ENCODE results near the gene LMF2.

The LMF2 gene

DNA sequence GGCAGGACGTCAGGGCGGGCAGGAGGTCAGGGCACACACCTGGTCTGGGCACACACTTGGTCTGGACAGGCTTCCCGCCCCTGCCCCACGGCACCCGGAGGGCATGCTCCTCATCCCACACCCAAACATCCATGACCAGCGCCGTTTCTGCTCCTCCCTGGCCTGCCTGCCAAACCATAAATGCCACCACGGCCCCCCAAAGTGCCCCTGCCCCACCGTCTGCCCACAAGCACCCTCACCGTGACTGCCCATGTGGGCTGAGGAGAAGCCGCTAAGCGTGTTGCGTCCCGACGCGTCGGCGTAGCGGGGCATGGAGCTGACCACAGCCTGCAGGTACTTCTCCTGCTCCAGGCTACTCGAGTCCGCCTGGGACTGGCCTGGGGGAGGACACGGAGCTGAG, 48.5 kb downstream of the LMF2 start:
- Histone ChIP-seq H3K4me1 (ENCODE audit: control insufficient read depth, insufficient read depth, low read length) (peaks cover 9% of the 10 kb centered on the region), H3K27me3 (ENCODE audit: control insufficient read depth, insufficient read depth, low read length) (no peaks in the 10 kb centered on the region)

DNA sequence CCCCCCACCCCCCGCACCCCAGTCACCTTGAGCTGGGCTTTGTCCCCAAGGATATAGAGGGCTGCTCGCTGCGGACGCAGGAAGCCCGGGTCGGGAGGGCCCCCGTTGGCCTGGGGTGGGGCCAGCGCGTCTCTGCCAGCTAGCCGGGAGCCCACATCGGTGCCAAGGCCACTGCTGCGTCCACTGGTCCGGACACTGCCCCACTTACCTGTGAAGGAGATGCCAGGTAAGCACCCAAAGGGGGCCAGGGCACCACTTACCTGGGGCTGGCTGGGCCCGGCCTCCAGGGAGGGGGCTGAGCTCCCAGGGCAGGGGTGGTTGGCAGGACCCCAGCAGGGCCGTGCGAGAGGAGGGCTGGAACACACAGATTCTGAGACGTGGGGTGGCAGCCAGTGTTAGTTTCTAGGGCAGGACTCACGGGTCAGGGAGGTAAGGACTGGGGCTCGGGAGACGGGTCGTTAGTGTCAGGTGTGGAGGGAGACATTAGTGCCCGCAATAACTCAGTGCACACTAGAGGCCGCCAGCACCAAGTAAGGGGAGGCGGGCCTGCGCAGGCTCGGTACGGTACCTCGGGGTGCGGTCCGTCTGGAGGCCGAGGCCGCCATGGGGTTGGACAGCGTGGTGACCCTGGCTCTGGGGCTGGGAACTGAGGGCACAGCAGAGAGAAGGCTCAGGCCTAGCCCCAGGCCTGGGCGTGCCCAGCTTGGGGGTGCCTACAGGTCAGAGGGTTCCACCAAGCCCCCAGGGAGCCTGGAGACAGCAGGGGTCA, 50.9 kb downstream of the LMF2 start:
- Histone ChIP-seq H3K36me3 (ENCODE audit: control insufficient read depth, insufficient read depth, low read length) (peaks cover 27% of the 10 kb centered on the region), H3K4me1 (ENCODE audit: control insufficient read depth, insufficient read depth, low read length) (peaks cover 9% of the 10 kb centered on the region), H3K9me3 (ENCODE audit: control insufficient read depth, low read length) (no peaks in the 10 kb centered on the region), H3K27me3 (ENCODE audit: control insufficient read depth, insufficient read depth, low read length) (no peaks in the 10 kb centered on the region), H3K4me3 (ENCODE audit: low read length) (no peak overlapping the region), H3K9ac (ENCODE audit: low read length) (no peak overlapping the region)

More for the DNA sequence above, 48.5 kb downstream of the LMF2 start:
- no peak overlapping the region for H3K9ac ChIP-seq (ENCODE audit: low read length)
- H3K36me3 ChIP-seq (ENCODE audit: control insufficient read depth, insufficient read depth, low read length), result peaks cover 40% of the 10 kb centered on the region
- H3K4me3 ChIP-seq (ENCODE audit: low read length), result no peak overlapping the region
- H3K9me3 ChIP-seq (ENCODE audit: control insufficient read depth, low read length), result no peaks in the 10 kb centered on the region

DNA sequence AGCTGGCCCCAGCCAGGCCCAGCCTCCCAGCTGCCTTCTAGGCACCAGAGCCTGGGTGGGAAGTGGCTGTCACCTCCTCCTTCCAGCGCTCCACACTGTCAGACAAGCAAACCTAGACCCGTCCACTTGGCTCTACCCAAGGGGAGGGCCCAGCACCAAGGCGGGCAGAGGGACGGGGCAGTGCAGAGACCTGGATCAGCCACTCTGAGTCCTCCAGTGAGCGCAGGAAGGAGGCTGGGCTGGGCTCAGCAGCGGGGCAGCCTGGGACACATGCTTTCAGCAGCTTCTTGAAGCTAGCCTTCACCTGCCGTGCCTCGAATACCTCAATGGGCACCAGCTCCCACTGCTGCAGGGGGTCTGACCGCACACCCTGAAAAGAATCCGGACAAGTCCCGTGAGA, 51.5 kb downstream of the LMF2 start:
- no peaks in the 10 kb centered on the region for H3K27me3 ChIP-seq (ENCODE audit: control insufficient read depth, insufficient read depth, low read length)
- peaks cover 25% of the 10 kb centered on the region for H3K36me3 ChIP-seq (ENCODE audit: control insufficient read depth, insufficient read depth, low read length)
- no peak overlapping the region for H3K9ac ChIP-seq (ENCODE audit: low read length)
- peaks cover 7% of the 10 kb centered on the region for H3K4me1 ChIP-seq (ENCODE audit: control insufficient read depth, insufficient read depth, low read length)
- H3K4me3 ChIP-seq (ENCODE audit: low read length), result no peak overlapping the region
- H3K9me3 ChIP-seq (ENCODE audit: control insufficient read depth, low read length), result no peaks in the 10 kb centered on the region

DNA sequence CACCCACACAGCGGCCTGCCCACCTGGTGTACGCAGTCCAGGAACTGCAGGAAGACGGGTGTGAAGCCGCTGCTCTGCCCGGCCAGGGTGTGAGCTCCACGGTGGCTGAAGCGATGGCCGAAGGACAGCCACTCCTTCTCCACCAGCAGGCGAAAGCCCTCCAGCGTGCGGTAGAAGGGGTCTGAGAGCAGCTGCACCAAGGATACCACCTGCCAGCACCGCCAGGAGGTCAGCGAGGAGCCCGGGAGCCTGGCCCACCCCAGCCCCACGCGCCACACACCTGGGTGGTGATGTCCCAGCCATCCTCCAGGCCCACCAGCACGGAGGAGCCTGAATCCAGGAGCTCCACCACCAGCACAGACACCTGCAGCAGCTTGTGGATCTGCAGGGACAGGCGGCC, 52.3 kb downstream of the LMF2 start:
- Histone ChIP-seq H3K9me3 (ENCODE audit: control insufficient read depth, low read length) (no peaks in the 10 kb centered on the region), H3K27me3 (ENCODE audit: control insufficient read depth, insufficient read depth, low read length) (no peaks in the 10 kb centered on the region), H3K4me1 (ENCODE audit: control insufficient read depth, insufficient read depth, low read length) (no peaks in the 10 kb centered on the region), H3K9ac (ENCODE audit: low read length) (no peak overlapping the region), H3K4me3 (ENCODE audit: low read length) (no peak overlapping the region), H3K36me3 (ENCODE audit: control insufficient read depth, insufficient read depth, low read length) (peaks cover 17% of the 10 kb centered on the region)

DNA sequence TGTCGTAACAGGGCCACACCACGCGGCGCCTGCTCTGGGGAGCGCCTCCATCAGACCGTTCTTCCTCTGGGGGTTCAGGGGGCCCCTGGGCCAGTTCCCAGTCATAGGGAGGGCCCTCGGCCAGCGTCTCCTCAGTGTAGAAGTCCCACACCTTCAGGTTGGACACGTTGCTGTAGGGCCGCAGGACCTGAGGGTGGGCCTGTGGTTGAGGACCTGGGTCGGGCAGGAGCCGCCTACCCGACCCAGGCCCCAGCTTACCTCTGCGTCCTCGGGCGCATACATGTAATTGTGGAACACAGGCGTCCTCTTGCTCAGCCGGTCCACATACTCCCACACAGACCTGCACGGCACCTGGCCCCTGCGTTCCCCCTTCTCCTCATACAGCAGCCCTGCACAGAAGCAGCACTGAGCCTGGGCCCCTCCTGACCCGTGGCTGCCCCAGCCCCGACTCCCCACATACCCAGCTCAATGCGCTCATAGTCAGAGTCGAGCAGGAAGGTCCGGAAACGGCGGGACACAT, 52.9 kb downstream of the LMF2 start:
- Histone ChIP-seq H3K9me3 (ENCODE audit: control insufficient read depth, low read length) (no peaks in the 10 kb centered on the region), H3K36me3 (ENCODE audit: control insufficient read depth, insufficient read depth, low read length) (peaks cover 18% of the 10 kb centered on the region), H3K27me3 (ENCODE audit: control insufficient read depth, insufficient read depth, low read length) (no peaks in the 10 kb centered on the region), H3K9ac (ENCODE audit: low read length) (no peak overlapping the region), H3K4me3 (ENCODE audit: low read length) (no peak overlapping the region), H3K4me1 (ENCODE audit: control insufficient read depth, insufficient read depth, low read length) (no peaks in the 10 kb centered on the region)
